Pancreas (tissue), 10 donors: Measurements from ENCODE around the gene OR5B12. TPM values are rescaled to one million over a fixed set of nuclear protein-coding genes. Genes with fewer than 3 reads are reported as not detected.

Experiments used
- ATAC-seq, 4 donors: fragments of 200-7000 bp; cut with Tn5 transposase; one replicate each; pipeline versions ENCODE4 v1.8.0 to v1.9.1; 2020; ENCODE audit warnings: mild to moderate bottlenecking in 4 of 4, moderate library complexity in 4 of 4
- DNase-seq, 6 donors: peaks; one replicate each; pipeline ENCODE4 v3.0.0-alpha.2; 2020
- FAIRE-seq: peaks from 2 replicates; lab custom pipeline; 2012; peaks lifted over from hg19 to GRCh38; lab: Jason Lieb, UNC
- H3K27ac ChIP-seq, 4 donors: fragments of 200-600 bp; sonication (generic); 1 replicate in 3 of 4; 2 replicates in 1 of 4; pipeline versions ENCODE4 v1.5.0 to v1.8.0; 2020
- H3K27me3 ChIP-seq, 4 donors: fragments of 200-600 bp; one replicate each; pipeline ENCODE4 v1.8.0; 2021
- H3K36me3 ChIP-seq, 3 donors: fragments of 200-600 bp; sonication (generic) in 1 of 3; one replicate each; pipeline versions ENCODE4 v1.5.0 to v1.8.0; 2020 to 2021
- H3K4me1 ChIP-seq, 3 donors: fragments of 200-600 bp; one replicate each; pipeline ENCODE4 v1.8.0; 2021
- H3K4me3 ChIP-seq, 4 donors: fragments of 200-600 bp; sonication (generic) in 2 of 4; one replicate each; pipeline versions ENCODE4 v1.5.0 to v1.8.0; 2020 to 2021
- H3K9me3 ChIP-seq, 4 donors: fragments of 200-600 bp; one replicate each; pipeline ENCODE4 v1.8.0; 2021
- CTCF ChIP-seq, 4 donors: fragments of 200-600 bp; sonication (generic) in 3 of 4; IDR thresholded peaks; one replicate each; pipeline versions ENCODE4 v1.5.0 to v1.8.0; 2021; ENCODE audit warnings: antibody characterized with exemption in 4 of 4
- WGBS, 2 donors: extraction: QIAGEN DNeasy Blood & Tissue Kit; methylation state at CpG; one replicate each; pipeline ENCODE4 v1.1.7; 2013; 5-methylcytosine and 5-hydroxymethylcytosine counted together
- intact Hi-C, 3 donors: fragments of 100-400 bp; cut with DNase I; formaldehyde crosslinking; loops; one replicate each; pipeline versions ENCODE4 v1.11.1 to v1.14.2; 2022
- polyA plus RNA-seq, 2 donors: library from polyadenylated mRNA; stranded (reverse); fragments of 200-250 nt; gene quantifications; one replicate each; pipeline ENCODE4 v1.2.3, GENCODE V29; 2013
- total RNA-seq, 6 donors: library from RNA; stranded (reverse); fragmentation: NEBNext Ultra II Directional in 4 of 6; extraction: Animal tissue kit (Norgen Biotek cat#: 25700) in 4 of 6; gene quantifications; one replicate each; pipeline versions ENCODE4 v1.2.1 to v1.2.4, GENCODE V29; 2021 to 2023
- donor health status: healthy with polysubstance abuse.
- donor health status: DM: no; HTN: no; CAD: no; lungs with moderate emphysema.
- donor health status: DM: no; HTN: no; CAD: no.
- donor health status: control.
- donor health status: control.
- donor health status: Bipolar disorder and iron deficiency.
- donor health status: DM: yes; HTN: yes; CAD: no.
- donor health status: DM: no; HTN: no; CAD: no.
- donor health status: DM: no; HTN: no; CAD: no.
- donor health status: DM: yes; HTN: yes; CAD: no.

OR5B12 gene
- total and polyA plus RNA-seq, 8 donors: not detected

GRCh38 chr11:58466293-58466692 is 24.3 kb upstream of the OR5B12 start:
- no peak for DNase-seq
- ATAC-seq: no peak
- no peak for TF ChIP-seq CTCF (IDR thresholded peaks at IDR 0.05)
- no peak overlapping the region for H3K4me3 ChIP-seq
- no peaks in the 10 kb centered on the region for H3K9me3 ChIP-seq
- no peaks in the 10 kb centered on the region for H3K36me3 ChIP-seq
- H3K27me3 ChIP-seq: no peaks in the 10 kb centered on the region
- H3K27ac ChIP-seq: no peak overlapping the region
- intact Hi-C loops: no loop called here
- H3K4me1 ChIP-seq: no peaks in the 10 kb centered on the region
- FAIRE-seq: no peak
- 47 to 86% methylated on average over 1 of the region's 1 CpG for WGBS, 2 donors

GRCh38 chr11:58465690-58466089 is 23.7 kb upstream of the OR5B12 start:
- Histone ChIP-seq H3K4me1 (no peaks in the 10 kb centered on the region), H3K27ac (no peak overlapping the region), H3K36me3 (no peaks in the 10 kb centered on the region), H3K27me3 (no peaks in the 10 kb centered on the region), H3K9me3 (no peaks in the 10 kb centered on the region), H3K4me3 (no peak overlapping the region)
- 56 to 60% methylated on average over 3 of the region's 3 CpGs for WGBS, 2 donors
- no peak for TF ChIP-seq CTCF (IDR thresholded peaks at IDR 0.05)
- FAIRE-seq (no peak), DNase-seq (no peak), ATAC-seq (no peak)
- intact Hi-C loops: no loop called here

GRCh38 chr11:58451585-58451984 is 9.5 kb upstream of the OR5B12 start:
- 29 to 47% methylated on average over 3 of the region's 3 CpGs for WGBS, 2 donors
- no peak overlapping the region for H3K27ac ChIP-seq
- H3K36me3 ChIP-seq: no peaks in the 10 kb centered on the region
- H3K4me3 ChIP-seq: no peak overlapping the region
- no peak for TF ChIP-seq CTCF (IDR thresholded peaks at IDR 0.05)
- H3K27me3 ChIP-seq: no peaks in the 10 kb centered on the region
- H3K4me1 ChIP-seq: no peaks in the 10 kb centered on the region
- H3K9me3 ChIP-seq: no peaks in the 10 kb centered on the region
- ATAC-seq (no peak), FAIRE-seq (no peak), DNase-seq (no peak)
- intact Hi-C loops: no loop called here

- no peak for FAIRE-seq
- TF ChIP-seq CTCF (IDR thresholded peaks at IDR 0.05): no peak
- H3K27me3 ChIP-seq: no peaks in the 10 kb centered on the region
- no peak for ATAC-seq
- H3K9me3 ChIP-seq: no peaks in the 10 kb centered on the region
- no peaks in the 10 kb centered on the region for H3K4me1 ChIP-seq
- H3K36me3 ChIP-seq: no peaks in the 10 kb centered on the region
- no peak for DNase-seq
- intact Hi-C loops: no loop called here
- no peak overlapping the region for H3K27ac ChIP-seq
- H3K4me3 ChIP-seq: no peak overlapping the region
- 66 to 73% methylated on average over 6 of the region's 6 CpGs for WGBS, 2 donors
These were observed 4.3 kb upstream of the OR5B12 start for GRCh38 chr11:58446294-58446693.

GRCh38 chr11:58444300-58444699 is 2.3 kb upstream of the OR5B12 start:
- ATAC-seq (no peak), DNase-seq (no peak), FAIRE-seq (no peak)
- intact Hi-C loops: no loop called here
- no peak overlapping the region for H3K4me3 ChIP-seq
- H3K27me3 ChIP-seq: no peaks in the 10 kb centered on the region
- 66 to 84% methylated on average over 2 of the region's 2 CpGs for WGBS, 2 donors
- H3K9me3 ChIP-seq: no peaks in the 10 kb centered on the region
- no peak overlapping the region for H3K27ac ChIP-seq
- no peak for TF ChIP-seq CTCF (IDR thresholded peaks at IDR 0.05)
- no peaks in the 10 kb centered on the region for H3K4me1 ChIP-seq
- no peaks in the 10 kb centered on the region for H3K36me3 ChIP-seq
